Renal cortex interstitium (tissue), 11 donors: ENCODE data around the gene HOXA5. TPM values are rescaled to one million over a fixed set of nuclear protein-coding genes. Genes with fewer than 3 reads are reported as not detected.
A peak's percentile ranks its signal among the peaks of the same experiment; 100 is the strongest.

Experiments
- DNase-seq, 11 donors: peaks; one replicate each; pipeline ENCODE4 v3.0.0-alpha.2; 2013; ENCODE audit warnings: low read depth in 9 of 11, low spot score in 4 of 11; ENCODE audit errors: extremely low read depth in 1 of 11
- polyA plus RNA-seq, 3 donors: library from polyadenylated mRNA; unstranded; fragments of 120-200 nt; gene quantifications; one replicate each; pipeline ENCODE4 v1.2.1, GENCODE V29; 2013; ENCODE audit not compliant: insufficient read length in 3 of 3

The HOXA5 gene
- polyA plus RNA-seq, 3 donors: 70.3 to 89.0 (median 71.1) TPM

- DNase-seq: no peak
Measured at GRCh38 chr7:27144781-27145164, 1.3 kb upstream of the HOXA5 start.

- DNase-seq: no peak
Measured at GRCh38 chr7:27143950-27144780, 684 bp upstream of the HOXA5 start.

DNA sequence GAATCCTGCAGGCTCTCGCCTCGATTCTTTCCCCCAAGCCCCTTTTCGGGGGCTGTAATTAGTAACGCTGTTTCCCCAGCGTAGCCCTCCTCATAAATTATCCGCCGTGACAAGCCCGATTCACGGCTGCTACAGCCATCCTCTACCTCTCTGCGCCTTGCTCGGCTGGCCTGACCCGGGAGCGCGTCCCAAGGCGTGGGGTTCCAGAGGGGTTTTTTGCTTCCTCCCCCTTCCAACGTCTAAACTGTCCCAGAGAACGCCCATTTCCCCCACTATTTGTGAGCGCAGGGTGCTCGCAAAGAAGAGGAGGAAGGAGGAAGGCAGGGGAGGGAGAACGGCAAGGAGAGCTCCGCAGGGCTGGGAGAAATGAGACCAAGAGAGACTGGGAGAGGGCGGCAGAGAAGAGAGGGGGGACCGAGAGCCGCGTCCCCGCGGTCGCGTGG, 880 bp downstream of the HOXA5 start:
- DNase-seq: no peak

- DNase-seq: no peak
Measured at GRCh38 chr7:27141923-27142579, 1.4 kb downstream of the HOXA5 start.

DNA sequence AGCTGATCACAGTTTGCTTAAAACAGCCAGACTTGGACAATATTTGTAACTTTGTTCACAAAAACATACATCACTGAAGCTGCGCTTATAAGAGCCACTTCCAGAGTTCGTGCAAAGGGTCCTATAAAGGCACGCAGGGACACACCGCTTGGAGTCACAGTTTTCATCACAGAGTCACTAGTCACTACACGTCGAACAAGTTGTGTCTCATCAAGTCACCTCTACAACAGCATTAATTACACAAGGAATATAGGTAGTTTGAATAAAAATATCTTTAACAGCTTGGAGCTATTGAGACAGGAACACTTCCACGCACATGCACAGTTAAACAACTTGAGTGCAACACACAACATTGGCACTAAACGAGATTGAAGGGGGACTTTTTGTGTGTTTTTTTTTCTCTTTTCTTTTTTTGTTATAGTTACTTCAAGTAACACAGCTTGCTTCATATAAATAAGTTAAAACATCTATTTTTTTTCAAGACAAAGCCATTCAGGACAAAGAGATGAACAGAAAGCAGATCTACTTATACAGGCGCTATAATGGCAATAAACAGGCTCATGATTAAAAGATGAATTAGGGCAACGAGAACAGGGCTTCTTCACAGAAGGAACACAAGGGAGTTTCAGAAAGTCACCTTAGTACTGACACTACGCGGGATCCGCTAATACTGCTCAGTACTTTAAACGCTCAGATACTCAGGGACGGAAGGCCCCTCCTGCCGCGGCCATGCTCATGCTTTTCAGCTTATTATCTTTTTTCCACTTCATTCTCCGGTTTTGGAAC, 2.2 kb downstream of the HOXA5 start:
- DNase-seq: no peak

DNA sequence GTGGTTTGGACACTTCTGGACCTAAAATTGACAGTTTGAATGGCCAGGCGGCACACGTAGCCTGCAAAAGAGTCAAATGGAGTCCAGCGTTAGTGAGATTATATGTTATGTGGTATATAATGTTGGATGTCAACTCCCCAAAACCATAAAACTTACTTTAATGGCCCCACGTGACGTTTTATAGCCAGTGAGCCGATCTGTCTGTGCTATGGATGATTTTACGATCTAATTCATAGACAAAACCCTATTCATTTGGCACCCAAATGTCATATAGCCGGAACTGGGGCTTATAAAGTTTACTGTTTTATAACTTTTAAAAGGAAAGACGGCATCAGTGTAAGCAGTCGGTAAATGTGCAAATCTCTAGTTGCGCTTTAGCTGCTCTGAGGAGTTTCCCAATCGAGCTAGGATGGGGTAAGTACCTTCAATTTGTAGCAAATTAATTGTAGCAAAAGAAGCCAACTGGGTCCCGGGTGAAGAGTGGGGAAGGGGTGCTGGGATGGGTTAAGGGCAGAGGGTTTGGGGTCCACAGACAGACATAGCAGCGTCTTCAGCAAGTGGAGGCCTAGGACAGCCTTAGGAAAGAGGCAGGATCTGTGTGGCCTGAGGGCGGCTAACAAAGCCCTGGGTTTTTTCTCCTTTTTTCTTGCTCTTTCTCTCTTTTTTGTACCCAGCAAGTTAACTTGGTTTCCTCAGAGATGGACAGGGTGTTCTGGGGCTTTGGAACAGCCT, 3.2 kb downstream of the HOXA5 start:
- no peak for DNase-seq

DNA sequence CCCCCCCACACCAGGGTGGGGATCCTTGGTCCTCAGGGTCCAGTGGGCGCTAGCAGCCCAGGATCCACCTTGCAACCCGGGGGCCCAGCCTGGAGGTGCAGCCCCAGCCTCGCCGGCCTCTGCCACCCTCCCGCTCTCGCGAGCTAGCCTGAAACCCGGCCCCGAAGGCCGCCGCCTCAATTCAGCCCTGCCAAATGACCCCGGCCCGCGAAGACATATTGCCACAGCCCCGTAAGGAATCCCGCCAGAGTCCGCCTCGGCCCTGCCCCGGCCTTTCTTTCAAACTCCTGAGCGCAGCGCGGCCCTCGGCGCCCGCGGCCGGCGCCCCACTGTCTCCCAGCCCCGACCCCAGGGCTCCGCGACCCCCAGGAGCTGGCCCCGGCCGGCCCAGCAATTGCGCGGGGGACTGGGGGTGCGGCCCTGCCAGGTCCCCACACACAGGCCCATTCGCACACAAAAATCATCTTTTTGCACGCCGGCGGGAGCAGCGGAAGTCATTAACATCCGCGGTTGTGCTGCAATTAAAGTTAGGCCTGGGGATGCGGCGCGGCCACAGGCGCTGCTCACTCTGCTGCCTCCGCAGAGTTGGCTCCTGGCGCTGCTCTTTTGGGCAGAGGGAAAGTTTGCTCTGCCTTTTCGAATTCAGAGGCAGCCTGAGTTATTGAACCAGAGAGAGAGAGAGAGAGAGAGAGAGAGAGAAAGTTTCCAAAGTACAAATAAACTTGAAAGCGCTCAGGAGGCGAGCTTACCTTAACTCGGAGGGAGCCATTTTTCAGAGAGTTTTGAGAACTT, 4.0 kb downstream of the HOXA5 start:
- DNase-seq: no peak

GRCh38 chr7:27138985-27139333, 4.5 kb downstream of the HOXA5 start:
- no peak for DNase-seq

DNA sequence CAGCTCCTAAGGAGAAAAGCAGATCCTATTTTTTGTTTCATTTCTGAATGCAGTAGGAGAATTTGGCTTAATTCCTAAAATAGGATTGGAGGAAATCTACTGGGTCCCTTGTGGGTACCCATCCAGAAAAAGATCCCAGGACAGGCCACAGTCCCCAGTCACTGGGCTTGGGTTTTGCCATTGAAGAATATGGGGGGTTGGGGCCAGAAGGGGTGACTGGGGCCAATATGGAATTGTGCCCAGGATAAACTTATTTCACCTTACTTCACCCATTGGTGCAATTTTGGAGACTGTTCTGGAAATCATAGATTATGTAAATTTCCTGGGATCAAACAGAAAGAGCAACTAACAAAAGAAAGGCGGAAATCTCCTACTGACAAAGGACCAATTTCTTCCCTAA, 5.0 kb downstream of the HOXA5 start:
- DNase-seq: no peak

GRCh38 chr7:27137640-27138315, 5.7 kb downstream of the HOXA5 start:
- no peak for DNase-seq

- no peak for DNase-seq
Measured at GRCh38 chr7:27134392-27134791, 9.1 kb downstream of the HOXA5 start.

DNA sequence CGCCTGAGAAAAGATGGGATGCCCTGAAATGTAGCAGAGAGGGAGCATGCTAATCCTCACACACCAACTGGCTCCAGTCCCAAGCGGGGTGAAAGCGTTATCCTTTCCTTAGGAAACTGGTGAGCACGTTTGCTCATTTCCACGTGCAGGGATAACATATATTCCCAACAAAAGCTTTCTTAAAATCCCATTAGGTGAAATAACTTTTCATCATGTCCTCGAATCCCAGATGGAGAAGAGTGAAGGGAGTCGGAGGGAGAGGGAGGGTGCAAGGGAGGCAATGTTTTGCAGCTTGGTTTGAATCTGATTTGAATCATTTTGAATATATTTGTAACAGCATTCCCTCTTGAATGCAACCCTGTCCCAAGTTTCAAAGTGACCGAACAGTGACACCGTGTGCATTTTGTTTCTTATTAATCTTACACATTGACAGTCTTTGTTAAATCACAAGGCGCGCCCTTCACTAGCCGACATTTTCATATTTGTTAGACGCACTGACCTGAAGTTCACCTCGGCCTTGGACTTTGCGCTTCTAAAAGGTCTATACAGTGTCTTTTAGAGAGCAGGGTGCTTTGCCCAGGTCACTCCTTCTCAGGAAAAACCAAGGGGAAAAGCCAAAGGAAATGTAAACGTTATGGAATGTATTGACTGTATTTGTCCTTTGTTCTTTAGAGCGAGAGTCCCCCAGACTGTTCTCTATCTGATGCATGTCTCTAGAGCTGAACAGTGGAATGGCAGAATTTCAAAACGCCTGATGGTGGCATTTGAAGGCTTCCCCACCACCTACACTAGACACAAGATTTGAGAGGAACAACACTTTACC, 9.9 kb downstream of the HOXA5 start:
- DNase-seq: no peak

- DNase-seq: no peak
Measured at GRCh38 chr7:27132978-27133377, 10.5 kb downstream of the HOXA5 start.

DNA sequence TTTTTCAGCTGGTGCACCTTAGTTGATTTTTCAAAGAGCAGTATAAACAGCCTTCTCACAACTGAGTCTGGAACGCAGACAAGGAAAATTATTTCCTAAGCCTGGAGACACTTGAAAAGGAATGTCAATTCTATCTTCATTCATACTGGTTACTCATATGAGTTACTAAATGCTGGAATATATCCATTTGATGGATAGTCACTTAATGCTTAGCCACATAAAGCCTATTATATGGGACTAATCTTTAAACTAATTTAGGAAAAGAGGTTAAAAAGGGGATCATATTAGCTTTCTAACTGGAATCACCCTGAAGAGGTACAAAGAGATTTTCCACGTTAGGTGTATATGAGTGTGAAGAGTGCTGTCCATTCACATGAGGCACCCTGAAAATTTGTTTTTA, 11.3 kb downstream of the HOXA5 start:
- DNase-seq: no peak

DNA sequence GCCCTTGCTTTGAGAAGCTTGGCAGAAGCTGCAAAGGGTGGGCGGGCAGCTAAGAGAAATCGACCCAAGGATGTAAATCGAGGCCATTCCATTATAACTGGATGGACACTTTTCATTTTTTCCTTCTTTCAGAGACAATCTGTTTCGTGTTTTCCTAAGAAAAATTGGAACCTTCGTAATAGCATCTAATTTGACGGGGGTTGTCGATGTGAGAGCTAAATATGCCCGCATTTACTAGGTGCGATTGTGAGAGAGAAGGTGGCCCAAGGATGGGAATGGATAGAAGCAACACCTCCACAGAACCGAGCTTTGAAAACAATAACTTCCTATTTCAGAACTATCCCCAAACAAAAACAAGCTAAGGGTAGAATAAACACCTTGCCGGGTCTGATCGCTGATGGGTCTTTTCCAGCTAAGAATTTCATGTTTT, 12.1 kb downstream of the HOXA5 start:
- no peak for DNase-seq

- peak in 6 of 11 donors; percentile 85 to 91 (median 88) for DNase-seq
Measured at GRCh38 chr7:27130540-27131389, 12.7 kb downstream of the HOXA5 start, which contains the start of gene HOXA4. Gene HOXA4 (minus strand): TSS chr7:27130757. CDS start chr7:27130733, 24 bp downstream.
